Left lung (tissue), 10 donors: ENCODE results near the gene KCNN2. TPM values are rescaled to one million over a fixed set of nuclear protein-coding genes. Genes with fewer than 3 reads are reported as not detected.
A peak's percentile ranks its signal among the peaks of the same experiment; 100 is the strongest.
"Not testable (repeated sequence)": the region's sequence is repeated elsewhere in the genome, so short reads cannot be mapped to it uniquely, and the experiment has no call there.

ENCODE experiments used
- ATAC-seq: fragments of 200-7000 bp; cut with Tn5 transposase; one replicate; pipeline ENCODE4 v1.9.1; 2020; ENCODE audit warnings: moderate library complexity
- DNase-seq, 4 donors: peaks; one replicate each; pipeline ENCODE4 v3.0.0-alpha.2; 2013 to 2020
- H3K27ac ChIP-seq, 2 donors: fragments of 200-600 bp; sonication (generic) in 1 of 2; one replicate each; pipeline versions ENCODE4 v1.5.0 to v1.8.0; 2020 to 2021
- H3K27me3 ChIP-seq, 2 donors: fragments of 200-600 bp; sonication (generic) in 1 of 2; one replicate each; pipeline versions ENCODE4 v1.5.0 to v1.8.0; 2020 to 2021
- H3K36me3 ChIP-seq, 2 donors: fragments of 200-600 bp; sonication (generic) in 1 of 2; one replicate each; pipeline versions ENCODE4 v1.5.0 to v1.8.0; 2020 to 2021
- H3K4me1 ChIP-seq, 2 donors: fragments of 200-600 bp; one replicate each; pipeline ENCODE4 v1.8.0; 2021
- H3K4me3 ChIP-seq, 2 donors: fragments of 200-600 bp; sonication (generic) in 1 of 2; one replicate each; pipeline versions ENCODE4 v1.5.0 to v1.8.0; 2020 to 2021; ENCODE audit warnings: mild to moderate bottlenecking in 1 of 2
- H3K9me3 ChIP-seq, 2 donors: fragments of 200-600 bp; sonication (generic) in 1 of 2; one replicate each; pipeline versions ENCODE4 v1.5.0 to v1.8.0; 2020 to 2021
- intact Hi-C, 2 donors: fragments of 100-400 bp; cut with DNase I; formaldehyde crosslinking; loops; one replicate each; pipeline versions ENCODE4 v1.11.2 to v1.14.2; 2022
- polyA plus RNA-seq, 6 donors: library from polyadenylated mRNA; unstranded; fragments of 120-200 nt; gene quantifications; one replicate each; pipeline ENCODE4 v1.2.1, GENCODE V29; 2013; ENCODE audit not compliant: insufficient read length in 6 of 6
- total RNA-seq, 2 donors: library from RNA; stranded (reverse); fragmentation: NEBNext Ultra II Directional; extraction: Animal tissue kit (Norgen Biotek cat#: 25700); gene quantifications; one replicate each; pipeline ENCODE4 v1.2.1, GENCODE V29; 2021
- TF ChIP-seq, protein P1 (sequence below), 2 donors: fragments of 200-600 bp; sonication (generic) in 1 of 2; IDR thresholded peaks; one replicate each; pipeline versions ENCODE4 v1.5.0 to v1.8.0; 2021; ENCODE audit warnings: antibody characterized with exemption in 2 of 2
- donor health status: DM: no; HTN: yes; CAD: no.
- donor health status: DM: no; HTN: no; CAD: no.

The KCNN2 gene
- total and polyA plus RNA-seq, 8 donors = 2.0 to 4.8 (median 3.2) TPM

DNA sequence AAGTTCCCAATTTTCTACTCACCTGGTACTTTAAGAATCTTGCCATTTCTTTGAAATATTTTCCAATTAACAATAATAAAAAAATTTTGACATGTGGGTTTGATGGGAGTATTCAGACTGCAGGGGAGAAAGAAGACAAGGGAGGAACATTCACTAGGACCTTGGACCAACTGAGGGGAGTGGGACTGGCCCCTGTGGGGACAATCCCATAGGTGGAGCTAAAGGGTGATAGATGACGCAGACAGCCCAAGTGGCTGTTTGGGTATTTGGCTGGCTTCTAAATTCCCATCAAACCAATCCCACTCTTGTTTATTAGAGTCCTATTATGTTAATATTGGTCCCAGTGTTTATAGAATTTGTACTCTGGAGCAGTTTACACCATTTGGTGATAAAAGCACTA, 65.3 kb downstream of the KCNN2 start:
- no peak overlapping the region for H3K4me3 ChIP-seq
- DNase-seq = no peak
- H3K9me3 ChIP-seq = no peaks in the 10 kb centered on the region
- ATAC-seq = no peak
- TF ChIP-seq, protein P1, sequence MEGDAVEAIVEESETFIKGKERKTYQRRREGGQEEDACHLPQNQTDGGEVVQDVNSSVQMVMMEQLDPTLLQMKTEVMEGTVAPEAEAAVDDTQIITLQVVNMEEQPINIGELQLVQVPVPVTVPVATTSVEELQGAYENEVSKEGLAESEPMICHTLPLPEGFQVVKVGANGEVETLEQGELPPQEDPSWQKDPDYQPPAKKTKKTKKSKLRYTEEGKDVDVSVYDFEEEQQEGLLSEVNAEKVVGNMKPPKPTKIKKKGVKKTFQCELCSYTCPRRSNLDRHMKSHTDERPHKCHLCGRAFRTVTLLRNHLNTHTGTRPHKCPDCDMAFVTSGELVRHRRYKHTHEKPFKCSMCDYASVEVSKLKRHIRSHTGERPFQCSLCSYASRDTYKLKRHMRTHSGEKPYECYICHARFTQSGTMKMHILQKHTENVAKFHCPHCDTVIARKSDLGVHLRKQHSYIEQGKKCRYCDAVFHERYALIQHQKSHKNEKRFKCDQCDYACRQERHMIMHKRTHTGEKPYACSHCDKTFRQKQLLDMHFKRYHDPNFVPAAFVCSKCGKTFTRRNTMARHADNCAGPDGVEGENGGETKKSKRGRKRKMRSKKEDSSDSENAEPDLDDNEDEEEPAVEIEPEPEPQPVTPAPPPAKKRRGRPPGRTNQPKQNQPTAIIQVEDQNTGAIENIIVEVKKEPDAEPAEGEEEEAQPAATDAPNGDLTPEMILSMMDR (IDR thresholded peaks at IDR 0.05) = no peak
- H3K27ac ChIP-seq = no peak overlapping the region
- no peaks in the 10 kb centered on the region for H3K27me3 ChIP-seq
- no peaks in the 10 kb centered on the region for H3K4me1 ChIP-seq
- intact Hi-C loops = no loop called here
- no peaks in the 10 kb centered on the region for H3K36me3 ChIP-seq

DNA sequence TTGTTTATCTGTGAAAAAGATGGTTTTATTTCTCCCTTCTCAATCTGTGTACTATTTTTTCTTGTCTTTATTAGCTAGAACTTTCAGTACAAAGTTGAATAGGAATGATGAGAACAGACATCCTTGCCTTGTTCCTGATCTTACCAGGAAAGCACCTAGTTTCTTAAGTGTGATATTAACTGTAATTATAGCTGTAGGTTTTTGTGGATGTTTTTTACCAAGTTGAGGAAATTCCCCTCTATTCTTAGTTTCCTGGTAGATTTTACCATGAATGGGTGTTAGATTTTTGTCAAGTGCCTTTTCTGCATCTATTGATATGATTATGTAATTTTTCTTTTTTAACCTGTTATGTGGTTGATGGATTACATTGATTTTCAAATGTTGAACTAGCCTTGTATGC, 68.7 kb downstream of the KCNN2 start:
- intact Hi-C loops = no loop called here
- Histone ChIP-seq H3K36me3 (no peaks in the 10 kb centered on the region), H3K4me3 (no peak overlapping the region), H3K9me3 (no peaks in the 10 kb centered on the region), H3K27ac (no peak overlapping the region), H3K27me3 (no peaks in the 10 kb centered on the region), H3K4me1 (no peaks in the 10 kb centered on the region)
- TF ChIP-seq, protein P1 (IDR thresholded peaks at IDR 0.05) = no peak
- no peak for DNase-seq
- ATAC-seq = no peak

- H3K27ac ChIP-seq, H3K9me3 ChIP-seq, H3K4me3 ChIP-seq, H3K4me1 ChIP-seq, ATAC-seq, H3K27me3 ChIP-seq, intact Hi-C loops, H3K36me3 ChIP-seq: not testable (repeated sequence)
- DNase-seq = peak in 1 of 4 donors; percentile 67
Measured at GRCh38 chr5:114432684-114433083, 70.8 kb downstream of the KCNN2 start.

DNA sequence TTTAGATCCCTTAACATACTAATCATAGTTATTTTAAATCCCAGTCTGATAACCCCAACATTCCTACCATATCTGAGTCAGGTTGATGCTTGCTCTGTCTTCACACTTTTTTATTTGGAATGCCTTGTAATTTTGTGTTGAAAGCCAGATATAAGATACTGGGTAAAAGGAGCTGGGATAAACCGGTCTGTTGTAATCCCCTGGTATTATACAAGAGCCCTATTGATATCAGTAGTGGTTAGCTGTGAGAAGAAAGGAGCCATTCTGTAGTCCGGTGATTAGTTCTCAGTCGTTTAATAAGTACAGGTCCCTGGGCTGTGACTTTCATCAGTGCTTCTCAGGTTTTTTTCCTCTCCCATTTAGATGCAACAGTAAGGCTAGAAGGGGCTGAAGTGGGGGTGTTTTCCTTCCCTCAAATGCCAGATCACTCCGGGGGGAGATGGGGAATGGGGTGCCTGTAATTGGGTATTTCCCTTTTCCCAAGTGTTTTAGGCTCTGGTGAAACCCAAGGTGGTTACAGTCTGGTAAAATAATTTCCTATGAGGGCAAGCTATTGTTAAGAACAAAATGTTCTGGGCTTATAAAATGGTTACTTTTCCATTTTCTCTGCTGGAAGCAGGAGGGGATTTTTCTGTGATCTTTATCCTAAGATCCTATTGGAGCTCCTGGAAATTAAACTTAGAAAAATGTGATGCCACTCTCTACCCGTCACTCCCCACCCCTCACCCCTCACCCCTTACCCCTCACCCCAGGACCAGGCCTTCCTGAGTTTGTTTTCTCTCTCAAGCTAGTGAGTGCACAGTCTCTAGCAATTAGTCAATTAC, 72.7 kb downstream of the KCNN2 start:
- ATAC-seq = no peak
- Histone ChIP-seq H3K27me3 (no peaks in the 10 kb centered on the region), H3K9me3 (no peaks in the 10 kb centered on the region), H3K4me3 (no peak overlapping the region), H3K4me1 (no peaks in the 10 kb centered on the region), H3K27ac (no peak overlapping the region), H3K36me3 (no peaks in the 10 kb centered on the region)
- DNase-seq = no peak
- intact Hi-C loops = no loop called here
- TF ChIP-seq, protein P1 (IDR thresholded peaks at IDR 0.05) = no peak

GRCh38 chr5:114435220-114435481, 73.3 kb downstream of the KCNN2 start:
- H3K27me3 ChIP-seq = no peaks in the 10 kb centered on the region

More at GRCh38 chr5:114435220-114435481, 73.3 kb downstream of the KCNN2 start:
- DNase-seq (no peak), ATAC-seq (no peak)
- Histone ChIP-seq H3K36me3 (no peaks in the 10 kb centered on the region), H3K9me3 (no peaks in the 10 kb centered on the region), H3K4me3 (no peak overlapping the region), H3K27ac (no peak overlapping the region), H3K4me1 (no peaks in the 10 kb centered on the region)
- intact Hi-C loops = no loop called here
- TF ChIP-seq, protein P1 (IDR thresholded peaks at IDR 0.05) = no peak
